Glutamatergic neuron (in vitro differentiated cells): Measurements from ENCODE around the gene WDFY4. TPM values are rescaled to one million over a fixed set of nuclear protein-coding genes. Genes with fewer than 3 reads are reported as not detected.

Experiments used
- DNase-seq: peaks from one replicate; pipeline ENCODE4 v3.0.0; 2022
- H3K27ac Mint-ChIP-seq: one replicate; pipeline ENCODE4 v1.8.0; 2020; ENCODE audit warnings: mild to moderate bottlenecking, mixed read lengths, inconsistent platforms; ENCODE audit not compliant: unreplicated experiment
- H3K27me3 Mint-ChIP-seq: one replicate; pipeline ENCODE4 v1.8.0; 2020; ENCODE audit warnings: mild to moderate bottlenecking, moderate library complexity, mixed read lengths, inconsistent platforms; ENCODE audit not compliant: unreplicated experiment
- H3K36me3 Mint-ChIP-seq: one replicate; pipeline ENCODE4 v1.8.0; 2020; ENCODE audit warnings: mild to moderate bottlenecking, mixed read lengths, inconsistent platforms; ENCODE audit not compliant: unreplicated experiment
- H3K4me1 Mint-ChIP-seq: one replicate; pipeline ENCODE4 v1.8.0; 2020; ENCODE audit warnings: mild to moderate bottlenecking, low read depth, mixed read lengths, inconsistent platforms; ENCODE audit not compliant: unreplicated experiment
- H3K4me3 Mint-ChIP-seq: one replicate; pipeline ENCODE4 v1.8.0; 2020; ENCODE audit warnings: mild to moderate bottlenecking, mixed read lengths, inconsistent platforms; ENCODE audit not compliant: unreplicated experiment
- H3K9me3 Mint-ChIP-seq: one replicate; pipeline ENCODE4 v1.8.0; 2020; ENCODE audit warnings: mild to moderate bottlenecking, moderate library complexity, mixed read lengths, inconsistent platforms; ENCODE audit not compliant: unreplicated experiment
- CTCF ChIP-seq: fragments of 200-600 bp; sonication (generic); IDR thresholded peaks from one replicate; pipeline ENCODE4 v1.5.0; 2021; ENCODE audit not compliant: partially characterized antibody, unreplicated experiment
- total RNA-seq: library from RNA; stranded (reverse); fragmentation: NEBNext Ultra II Directional; extraction: Animal tissue kit (Norgen Biotek cat#: 25700); gene quantifications from one replicate; pipeline ENCODE4 v1.2.1, GENCODE V29; 2021; ENCODE audit not compliant: unreplicated experiment

The WDFY4 gene
- total RNA-seq, 1 donor from 2014 or later: not detected

DNA sequence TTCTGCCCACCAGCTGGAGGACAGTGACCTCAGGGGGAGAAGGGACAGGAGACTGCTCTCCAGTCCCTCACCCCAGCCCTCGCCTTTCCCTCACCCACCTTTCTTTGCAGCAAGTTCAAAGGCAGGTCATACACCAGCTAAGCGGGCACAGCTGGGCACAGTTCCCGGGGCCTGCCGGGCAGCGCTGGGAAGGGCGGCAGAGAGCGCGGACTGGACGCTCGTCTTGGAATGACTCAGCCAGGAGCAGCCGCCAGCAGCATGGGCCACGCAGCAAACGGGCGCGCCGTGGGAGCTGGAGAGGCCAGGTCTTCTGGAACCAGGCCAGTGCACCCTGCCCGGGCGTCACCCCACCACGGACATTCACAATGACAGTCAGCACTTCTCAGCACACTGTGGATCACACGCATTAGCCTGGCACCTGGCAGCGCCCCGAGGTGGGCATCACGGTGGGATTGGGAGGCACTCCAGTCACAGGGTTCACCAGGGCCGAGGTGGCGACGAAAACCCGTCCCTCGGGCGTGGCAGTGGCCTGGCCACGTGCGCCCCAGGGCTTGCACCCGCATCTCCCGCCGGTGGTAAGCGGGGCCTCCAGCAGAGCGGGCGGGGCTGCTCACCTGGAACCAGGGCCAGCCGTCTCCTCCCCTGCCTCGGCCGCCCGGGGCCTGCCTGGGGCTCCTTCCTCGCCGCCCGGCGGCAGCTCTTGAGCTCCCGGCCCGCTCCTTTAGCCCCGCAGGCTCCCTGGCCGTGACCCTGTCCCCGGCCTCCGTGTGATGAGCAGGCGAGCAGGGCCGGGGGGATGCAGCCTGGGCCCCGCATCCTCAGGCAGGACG lies 29.0 kb upstream of the WDFY4 start:
- TF ChIP-seq CTCF: no peak
- Mint-ChIP-seq H3K4me3 (peak overlapping the region; percentile 55), H3K27me3 (peaks cover 2% of the 10 kb centered on the region), H3K4me1 (peaks cover 16% of the 10 kb centered on the region), H3K9me3 (peaks cover 8% of the 10 kb centered on the region), H3K27ac (no peak overlapping the region), H3K36me3 (no peaks in the 10 kb centered on the region)
- DNase-seq: peak; percentile 44

DNA sequence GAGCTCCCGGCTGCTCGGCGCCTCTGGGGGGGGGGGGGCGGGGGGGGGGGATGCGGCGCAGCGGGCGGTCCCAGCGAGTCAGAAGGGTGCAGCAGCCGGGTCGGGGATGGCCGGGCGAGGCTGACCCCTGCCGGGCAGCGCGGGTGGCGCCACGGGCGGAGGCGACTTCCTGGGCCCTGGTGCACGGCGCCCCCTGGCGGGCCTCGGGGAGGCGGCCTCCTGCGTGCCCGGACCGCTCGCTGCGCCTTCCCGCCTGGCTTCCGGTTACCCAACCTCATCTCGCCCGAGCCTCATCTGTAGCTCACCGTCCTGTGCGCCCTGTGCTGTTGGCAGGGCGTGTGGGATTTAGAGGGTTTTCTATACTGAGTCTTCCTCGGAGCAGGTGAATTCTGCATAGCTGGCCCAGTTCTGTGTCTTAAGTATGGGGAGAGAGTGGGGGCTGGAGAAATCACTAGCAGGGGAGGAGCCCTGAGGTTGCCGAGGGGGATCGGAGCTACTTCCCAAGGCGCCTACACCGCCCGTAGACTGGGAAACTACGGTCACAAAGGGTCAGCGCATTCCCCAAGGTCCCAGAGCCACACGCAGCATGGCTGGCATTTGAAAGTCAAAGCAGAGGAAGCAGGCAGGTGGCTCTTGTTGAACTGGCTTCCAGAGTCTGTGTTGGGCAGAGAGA lies 28.3 kb upstream of the WDFY4 start:
- Mint-ChIP-seq H3K27me3 (peaks cover 2% of the 10 kb centered on the region), H3K4me3 (peak overlapping the region; percentile 86), H3K36me3 (no peaks in the 10 kb centered on the region), H3K27ac (peak overlapping the region; percentile 50), H3K9me3 (peaks cover 8% of the 10 kb centered on the region), H3K4me1 (peaks cover 14% of the 10 kb centered on the region)
- peak; percentile 96 for DNase-seq
- peak; percentile 100 for TF ChIP-seq CTCF

- no peak overlapping the region for H3K4me3 Mint-ChIP-seq
- no peak for TF ChIP-seq CTCF
- no peaks in the 10 kb centered on the region for H3K36me3 Mint-ChIP-seq
- peaks cover 8% of the 10 kb centered on the region for H3K9me3 Mint-ChIP-seq
- peaks cover 2% of the 10 kb centered on the region for H3K27me3 Mint-ChIP-seq
- DNase-seq: no peak
- H3K27ac Mint-ChIP-seq: no peak overlapping the region
- H3K4me1 Mint-ChIP-seq: peaks cover 8% of the 10 kb centered on the region
Observed at GRCh38 chr10:48656914-48657305, 27.8 kb upstream of the WDFY4 start.

DNA sequence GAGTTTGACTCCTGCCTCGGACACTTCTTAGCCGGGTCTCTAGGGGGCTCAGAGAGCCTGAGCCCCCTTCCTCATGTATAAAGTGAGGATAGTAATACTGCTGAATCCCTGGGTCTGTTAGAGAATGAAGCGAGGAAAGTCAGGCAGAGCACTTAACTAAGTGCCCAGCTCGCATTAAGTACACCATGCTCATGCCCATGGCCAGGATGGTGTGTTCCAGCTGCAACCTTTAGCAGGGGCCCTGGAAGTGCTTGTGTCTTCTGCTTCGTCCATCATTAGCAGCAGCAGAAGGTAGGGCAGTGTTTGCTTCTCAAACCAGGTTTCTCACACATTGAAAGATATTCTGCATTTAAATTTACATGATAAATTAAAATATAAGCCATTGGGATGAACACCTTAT lies 27.3 kb upstream of the WDFY4 start:
- Mint-ChIP-seq H3K27ac (no peak overlapping the region), H3K9me3 (peaks cover 8% of the 10 kb centered on the region), H3K4me1 (peaks cover 8% of the 10 kb centered on the region), H3K27me3 (peaks cover 2% of the 10 kb centered on the region), H3K4me3 (no peak overlapping the region), H3K36me3 (no peaks in the 10 kb centered on the region)
- TF ChIP-seq CTCF: no peak
- no peak for DNase-seq
